ENCODE measurements around the gene MEF2D.

The MEF2D gene

DNA sequence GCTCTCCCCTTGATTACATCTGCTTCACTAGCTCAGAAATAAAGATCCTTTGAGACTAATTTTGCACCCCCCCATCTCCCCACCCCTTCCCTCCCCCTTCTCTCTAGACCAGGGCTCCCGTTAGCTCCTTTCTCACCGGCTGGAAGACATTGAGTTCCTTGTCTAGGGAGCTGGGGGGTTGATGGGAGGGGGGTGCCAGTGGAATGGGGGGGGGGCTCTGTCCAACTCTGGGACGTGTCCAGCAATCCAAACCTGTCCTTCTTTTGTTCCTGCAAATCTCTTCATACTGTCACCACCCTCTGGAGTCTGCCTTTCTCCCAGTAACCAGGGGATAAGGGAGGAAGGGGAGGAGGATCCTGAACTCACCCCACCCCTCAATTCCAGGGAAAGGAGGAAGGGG lies 69.7 kb downstream of the MEF2D start:
- no peak overlapping the region for H3K4me3 ChIP-seq (ENCODE audit: low read depth, low read length)

GRCh38 chr1:156430303-156430702 lies 70.3 kb downstream of the MEF2D start:
- H3K4me3 ChIP-seq (ENCODE audit: low read depth, low read length): no peak overlapping the region

DNA sequence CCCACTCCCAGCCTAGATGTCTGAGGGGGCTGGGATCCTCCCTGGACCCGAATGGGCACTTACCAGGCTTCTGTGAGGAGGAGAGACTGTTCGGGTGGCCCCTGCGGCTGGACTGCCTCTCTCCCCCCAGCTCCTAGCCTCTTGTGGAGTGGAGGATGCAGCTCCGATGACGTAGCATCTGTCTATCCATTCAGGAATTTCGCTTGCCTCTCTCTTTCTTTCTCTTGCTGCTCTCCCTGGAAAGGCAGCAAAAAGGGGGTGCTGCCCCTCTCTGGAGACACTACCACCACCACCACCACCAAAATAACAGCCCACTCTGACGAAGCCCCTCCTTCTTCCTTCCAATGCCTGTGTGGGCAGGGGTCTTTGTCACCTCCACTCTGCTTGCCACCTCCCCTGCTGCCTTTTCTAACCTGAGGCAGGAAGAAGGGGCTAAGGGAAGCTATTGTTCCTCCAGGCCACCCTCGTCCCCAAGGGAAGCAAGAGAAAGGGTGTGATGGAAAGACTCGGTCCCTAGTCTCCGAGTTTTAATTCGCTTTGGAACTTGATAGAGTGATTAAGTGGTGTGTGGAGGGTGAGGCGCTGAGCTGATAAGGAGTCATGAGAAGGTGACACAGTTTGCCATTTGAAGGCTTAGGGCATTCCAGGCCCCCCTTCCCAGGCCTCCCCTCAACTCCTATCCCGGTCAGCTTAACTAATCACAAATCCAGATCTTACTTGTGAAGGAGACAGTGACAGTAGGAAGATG lies 71.1 kb downstream of the MEF2D start:
- no peak overlapping the region for H3K4me3 ChIP-seq (ENCODE audit: low read depth, low read length)

GRCh38 chr1:156428746-156429288 lies 71.8 kb downstream of the MEF2D start:
- H3K4me3 ChIP-seq (ENCODE audit: low read depth, low read length): no peak overlapping the region

GRCh38 chr1:156427957-156428356 lies 72.6 kb downstream of the MEF2D start:
- H3K4me3 ChIP-seq (ENCODE audit: low read depth, low read length): no peak overlapping the region

DNA sequence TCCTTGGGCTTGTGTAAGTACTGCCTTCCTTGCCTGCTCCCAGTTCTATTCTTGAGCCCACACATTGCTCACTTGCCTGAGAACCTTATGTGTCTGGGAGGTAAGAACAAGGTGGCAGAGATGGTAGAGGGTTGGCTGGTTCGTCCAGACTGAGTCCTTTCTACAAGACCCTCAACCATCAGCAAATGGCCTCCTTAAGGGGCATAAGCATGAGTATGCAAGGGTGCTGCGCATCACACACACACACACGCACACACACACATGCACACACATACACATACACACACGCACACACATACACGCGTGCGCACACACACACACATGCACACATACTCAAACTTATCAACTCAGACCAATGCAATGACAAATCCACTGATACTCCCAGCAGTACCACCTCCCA lies 74.6 kb downstream of the MEF2D start:
- no peak overlapping the region for H3K4me3 ChIP-seq (ENCODE audit: low read depth, low read length)

- H3K4me3 ChIP-seq (ENCODE audit: low read depth, low read length): no peak overlapping the region
Observed at GRCh38 chr1:156424806-156425432, 75.7 kb downstream of the MEF2D start.

DNA sequence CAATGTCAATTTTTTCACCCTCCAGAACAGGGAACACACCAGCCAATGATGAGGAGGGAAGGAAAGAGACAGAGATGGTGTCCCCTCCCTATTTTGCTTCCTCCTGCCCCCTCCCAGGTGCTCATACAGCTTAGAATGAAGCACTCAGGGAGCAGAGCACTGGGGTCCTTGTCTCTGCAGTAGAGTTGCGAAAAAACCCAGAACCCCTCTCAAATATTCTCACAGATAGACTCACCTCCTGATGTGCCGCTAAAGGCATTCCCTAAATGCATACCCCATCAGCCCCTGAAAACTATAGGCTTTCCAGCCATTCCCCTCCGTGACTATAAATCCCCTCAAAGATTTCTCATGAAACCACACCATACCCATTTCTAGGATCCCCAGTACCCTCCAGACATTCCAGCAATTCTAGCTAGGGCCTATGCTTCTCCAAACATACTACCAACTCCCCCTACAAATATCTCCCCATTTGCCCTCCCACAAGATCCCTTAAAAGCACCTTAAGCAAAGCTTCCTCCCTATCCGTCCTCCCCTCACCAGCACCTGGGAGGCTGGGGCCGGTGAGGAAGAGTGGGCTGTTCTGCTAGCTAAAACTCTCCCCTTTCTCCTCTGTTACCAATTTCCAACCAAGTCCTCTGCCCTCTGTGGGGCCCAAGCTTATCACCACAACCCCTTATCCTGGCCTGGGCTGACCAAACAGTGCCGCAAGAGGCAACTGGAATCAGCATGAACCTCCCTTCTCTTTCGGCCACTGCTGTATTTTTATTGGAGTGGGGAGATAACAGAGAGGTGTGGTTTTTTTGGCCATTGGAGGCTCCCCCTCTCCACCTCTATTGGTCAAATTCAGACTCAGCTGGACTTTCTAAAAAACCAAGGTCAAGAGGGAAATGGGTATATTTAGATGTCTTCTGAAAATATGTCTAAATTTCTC lies 76.9 kb downstream of the MEF2D start:
- no peak overlapping the region for H3K4me3 ChIP-seq (ENCODE audit: low read depth, low read length)

- no peak overlapping the region for H3K4me3 ChIP-seq (ENCODE audit: low read depth, low read length)
Observed at GRCh38 chr1:156422602-156423091, 77.9 kb downstream of the MEF2D start.

GRCh38 chr1:156421939-156422601 lies 78.5 kb downstream of the MEF2D start:
- peak overlapping the region; percentile 51 for H3K4me3 ChIP-seq (ENCODE audit: low read depth, low read length)

GRCh38 chr1:156421062-156421938 lies 79.3 kb downstream of the MEF2D start:
- peak overlapping the region; percentile 51 for H3K4me3 ChIP-seq (ENCODE audit: low read depth, low read length)

GRCh38 chr1:156420205-156421061 lies 80.1 kb downstream of the MEF2D start:
- H3K4me3 ChIP-seq (ENCODE audit: low read depth, low read length): peak overlapping the region; percentile 31

DNA sequence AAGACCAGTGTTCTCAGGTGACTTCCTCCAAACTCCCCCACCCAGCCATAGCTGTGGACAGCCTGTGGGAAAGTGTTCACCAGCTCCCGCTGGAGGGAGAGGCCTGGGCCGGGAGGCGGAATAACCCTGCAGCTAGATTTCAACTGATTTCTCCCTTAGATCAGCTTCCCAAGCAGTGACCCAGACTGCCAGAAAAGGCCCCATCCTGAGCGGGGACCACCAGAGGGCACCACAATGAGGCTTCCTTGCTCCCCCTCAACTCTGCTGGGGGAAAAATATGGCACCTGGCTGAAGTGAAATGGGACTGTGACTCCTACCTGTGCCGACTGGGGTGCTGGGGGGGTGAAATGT lies 80.7 kb downstream of the MEF2D start:
- peak overlapping the region; percentile 24 for H3K4me3 ChIP-seq (ENCODE audit: low read depth, low read length)

DNA sequence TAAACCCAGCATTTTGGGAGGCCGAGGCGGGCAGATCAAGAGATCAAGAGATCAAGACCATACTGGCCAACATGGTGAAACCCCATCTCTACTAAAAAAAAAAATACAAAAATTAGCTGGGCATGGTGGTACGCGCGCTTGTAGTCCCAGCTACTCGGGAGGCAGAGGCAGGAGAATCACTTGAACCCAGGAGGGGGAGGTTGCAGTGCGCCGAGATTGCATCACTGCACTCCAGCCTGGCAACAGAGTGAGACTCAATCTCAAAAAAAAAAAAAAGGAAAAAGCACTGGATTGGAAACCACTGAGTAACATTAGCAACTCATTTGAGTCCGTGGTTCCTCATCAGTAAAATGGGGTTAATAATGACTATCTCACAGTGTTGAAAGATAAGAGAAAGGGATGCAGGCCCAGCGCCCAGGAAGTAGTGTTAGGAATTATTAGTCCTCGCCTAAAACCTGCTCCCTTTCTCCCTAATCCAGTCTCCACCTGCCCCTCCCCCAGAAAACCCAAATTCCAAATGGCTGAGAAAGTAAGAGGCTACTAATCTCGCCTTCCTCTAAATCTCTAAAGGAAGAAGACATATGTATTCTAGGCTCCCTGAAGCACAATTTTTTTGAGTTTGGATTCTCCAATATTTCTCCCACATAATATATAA lies 82.0 kb downstream of the MEF2D start:
- H3K4me3 ChIP-seq (ENCODE audit: low read depth, low read length): no peak overlapping the region

GRCh38 chr1:156417401-156418020 lies 83.1 kb downstream of the MEF2D start:
- H3K4me3 ChIP-seq (ENCODE audit: low read depth, low read length): no peak overlapping the region

DNA sequence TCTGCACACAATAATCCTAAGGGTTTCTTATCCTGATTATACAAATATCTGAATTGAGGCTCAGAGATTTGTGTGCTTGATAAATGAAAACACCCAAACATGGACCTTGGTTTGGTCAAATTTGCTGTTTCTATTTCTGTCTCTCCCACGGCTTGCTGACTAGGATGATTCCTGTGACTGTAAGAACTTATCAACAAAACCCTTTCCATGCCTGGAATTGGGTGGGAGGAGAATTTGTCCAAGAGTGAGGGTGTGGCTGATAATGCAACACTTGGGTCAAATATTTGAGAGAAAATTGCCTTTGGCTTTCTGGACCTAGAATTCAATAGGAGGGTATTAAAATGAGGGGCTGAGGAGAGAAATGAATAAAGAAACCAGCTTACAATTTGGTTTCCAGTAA lies 83.6 kb downstream of the MEF2D start:
- H3K4me3 ChIP-seq (ENCODE audit: low read depth, low read length): no peak overlapping the region

DNA sequence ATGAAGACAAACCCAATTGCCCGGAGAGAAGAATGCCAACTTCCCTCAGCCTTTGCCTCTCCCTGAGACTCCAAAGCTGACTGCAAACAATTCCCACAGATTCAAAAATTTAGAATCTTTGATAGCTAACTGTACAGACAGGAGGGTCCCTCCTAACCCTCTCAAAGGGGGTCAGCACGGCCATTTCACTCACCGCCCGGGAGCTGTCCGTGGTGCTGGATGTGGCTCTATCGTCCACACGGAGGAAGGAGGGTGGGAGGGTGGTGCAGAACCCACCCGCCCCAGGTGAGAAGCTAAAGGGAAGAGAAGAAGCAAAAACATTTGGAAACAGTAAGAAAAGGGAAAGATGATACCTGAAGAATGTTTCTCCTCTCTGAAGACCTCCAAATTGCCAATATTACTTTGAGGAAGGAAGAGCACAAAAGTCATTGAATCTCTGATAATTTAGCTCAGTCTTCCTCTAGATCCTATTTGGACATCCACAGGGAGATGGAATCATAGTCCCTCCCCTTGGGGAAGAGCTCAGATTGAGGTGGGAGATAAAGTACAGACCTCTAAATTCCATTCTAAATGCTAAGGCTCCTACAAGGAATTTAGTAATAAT lies 86.0 kb downstream of the MEF2D start:
- H3K4me3 ChIP-seq (ENCODE audit: low read depth, low read length): no peak overlapping the region

All from iPS-11a (cell line).